IPS-15b (cell line): Measurements from ENCODE around the gene CALML3.

Source experiments
- H3K27me3 ChIP-seq: one replicate; pipeline ENCODE4 v1.6.1; 2013; ENCODE audit warnings: low read length; ENCODE audit not compliant: control insufficient read depth, insufficient read depth
- H3K36me3 ChIP-seq: one replicate; pipeline ENCODE4 v1.6.1; 2013; ENCODE audit warnings: low read length; ENCODE audit not compliant: control insufficient read depth, insufficient read depth
- H3K4me1 ChIP-seq: one replicate; pipeline ENCODE4 v1.6.1; 2013; ENCODE audit warnings: mild to moderate bottlenecking, low read length; ENCODE audit not compliant: control insufficient read depth, insufficient read depth
- H3K4me3 ChIP-seq: one replicate; pipeline ENCODE4 v1.5.1; 2013; ENCODE audit warnings: low read depth, low read length
- H3K9ac ChIP-seq: one replicate; pipeline ENCODE4 v1.6.1; 2013; ENCODE audit warnings: low read depth, mild to moderate bottlenecking, low read length
- H3K9me3 ChIP-seq: one replicate; pipeline ENCODE4 v1.6.1; 2013; ENCODE audit warnings: mild to moderate bottlenecking, low read length; ENCODE audit not compliant: control insufficient read depth, insufficient read depth

The CALML3 gene

DNA sequence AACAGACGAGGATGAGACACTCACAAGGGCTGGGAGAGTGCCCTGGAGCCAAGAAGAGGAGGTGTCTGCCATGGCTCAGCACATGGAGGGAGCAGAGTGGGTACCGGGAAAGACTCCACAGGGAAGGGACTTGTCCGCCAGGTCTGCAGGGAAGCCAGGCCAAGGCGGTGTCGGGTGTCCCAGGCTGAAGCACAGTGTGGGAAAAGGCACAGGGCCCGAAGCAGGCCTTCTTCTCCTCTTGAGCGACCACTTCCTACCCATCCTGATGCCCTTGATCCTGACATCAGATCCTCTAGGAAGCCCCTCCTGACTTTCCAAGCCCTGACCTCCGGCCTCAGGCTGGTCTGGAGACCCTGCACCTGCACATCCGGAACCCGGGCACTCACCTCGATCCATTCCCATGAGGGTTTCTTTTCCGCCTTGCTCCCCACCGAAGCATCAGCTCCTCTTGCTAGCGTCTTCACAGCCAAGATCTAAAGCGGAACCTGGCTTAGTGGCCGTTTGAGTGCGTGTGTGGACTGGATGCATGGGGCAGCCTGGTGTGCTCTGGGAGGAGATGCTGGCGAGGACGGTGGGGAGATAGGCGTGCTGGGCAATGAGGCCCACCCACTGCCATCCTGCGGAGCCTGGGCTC is 8.5 kb downstream of the CALML3 start:
- no peaks in the 10 kb centered on the region for H3K9me3 ChIP-seq
- H3K36me3 ChIP-seq: no peaks in the 10 kb centered on the region
- H3K4me3 ChIP-seq: no peak overlapping the region
- no peaks in the 10 kb centered on the region for H3K27me3 ChIP-seq
- no peaks in the 10 kb centered on the region for H3K4me1 ChIP-seq
- H3K9ac ChIP-seq: no peak overlapping the region

DNA sequence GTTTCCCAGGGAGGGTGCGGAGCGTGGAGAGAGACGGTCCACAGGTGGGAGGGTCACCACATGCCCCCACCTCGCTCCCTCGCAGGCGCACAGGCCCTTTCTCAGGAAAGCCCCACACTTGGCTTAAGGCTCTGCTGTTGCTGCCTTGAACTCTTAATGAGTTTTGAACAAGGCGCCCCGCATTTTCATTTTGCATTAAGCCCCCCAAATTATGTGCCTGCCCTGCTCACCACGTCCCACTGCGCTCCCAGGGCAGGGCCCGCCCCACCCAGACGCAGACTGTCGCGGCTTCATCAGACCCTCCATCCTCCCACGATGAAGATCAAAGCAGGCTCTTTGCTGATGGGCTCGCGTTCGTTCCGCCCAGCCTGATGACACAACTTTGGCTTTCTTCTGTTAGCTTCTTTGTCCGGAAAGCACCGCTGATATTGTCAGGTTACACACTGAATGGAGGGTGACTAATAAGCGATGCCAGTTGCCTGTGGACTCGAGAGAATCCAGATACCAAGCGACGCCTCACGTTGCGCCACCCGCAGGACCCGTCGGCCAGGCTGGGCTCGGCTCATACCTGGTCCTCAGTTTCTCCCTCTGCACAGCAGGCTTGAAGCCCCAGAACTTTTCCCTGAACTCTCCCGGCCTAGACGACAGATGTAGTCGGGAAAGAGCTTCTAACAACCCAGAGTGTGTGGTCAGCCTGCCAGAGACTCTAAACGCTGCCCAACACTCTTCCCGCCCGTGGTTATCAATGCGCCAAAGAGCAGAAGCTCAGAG is 9.5 kb downstream of the CALML3 start:
- Histone ChIP-seq H3K27me3 (no peaks in the 10 kb centered on the region), H3K36me3 (no peaks in the 10 kb centered on the region), H3K9me3 (no peaks in the 10 kb centered on the region), H3K9ac (no peak overlapping the region), H3K4me3 (no peak overlapping the region), H3K4me1 (no peaks in the 10 kb centered on the region)

DNA sequence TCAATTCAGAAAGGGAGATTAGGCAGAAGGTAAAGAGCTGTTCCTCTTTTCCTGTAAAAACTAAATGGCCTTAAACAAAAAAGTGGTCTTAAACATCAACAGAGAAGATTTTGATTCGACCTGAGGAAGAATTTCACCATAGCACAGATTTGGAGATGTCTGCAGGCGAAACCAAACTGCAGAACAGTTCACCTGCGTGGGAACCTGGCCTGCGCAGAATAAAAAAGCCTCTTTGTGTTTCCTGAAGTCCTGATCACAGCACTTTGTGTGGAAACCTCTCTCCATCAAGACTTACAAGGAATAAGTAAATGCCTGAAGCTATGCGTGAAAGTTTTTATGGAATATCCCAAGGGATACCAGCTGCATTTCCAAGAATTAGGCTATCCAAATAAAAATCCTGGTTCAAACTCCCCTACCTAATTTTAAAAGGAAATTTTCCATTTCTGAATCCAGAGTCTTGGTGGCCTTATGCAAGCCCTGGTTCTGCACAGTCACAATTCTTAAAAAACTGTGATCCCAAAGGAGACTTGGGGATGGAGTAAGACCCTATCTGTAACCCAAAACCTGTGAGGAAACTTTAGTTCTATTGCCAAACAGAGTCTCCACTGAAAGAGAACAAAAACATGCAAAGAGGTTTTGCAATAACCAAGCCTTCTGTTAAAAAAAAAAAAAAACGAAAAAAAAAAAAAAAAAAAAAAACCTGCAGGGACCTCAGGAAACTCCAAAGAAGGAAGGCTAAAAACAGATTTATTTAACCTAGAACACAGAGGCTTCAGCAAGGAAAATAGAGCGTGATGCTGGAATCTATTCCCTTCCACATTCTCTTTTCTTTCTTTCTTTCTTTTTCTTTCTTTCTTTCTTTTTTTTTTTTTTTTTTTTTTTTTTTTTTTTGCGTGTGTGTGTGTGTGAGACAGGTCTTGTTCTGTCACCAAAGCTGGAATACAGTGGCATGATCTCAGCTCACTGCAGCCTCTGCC is 10.4 kb downstream of the CALML3 start:
- H3K36me3 ChIP-seq: no peaks in the 10 kb centered on the region
- H3K9ac ChIP-seq: no peak overlapping the region
- no peaks in the 10 kb centered on the region for H3K27me3 ChIP-seq
- no peaks in the 10 kb centered on the region for H3K4me1 ChIP-seq
- no peak overlapping the region for H3K4me3 ChIP-seq
- no peaks in the 10 kb centered on the region for H3K9me3 ChIP-seq

DNA sequence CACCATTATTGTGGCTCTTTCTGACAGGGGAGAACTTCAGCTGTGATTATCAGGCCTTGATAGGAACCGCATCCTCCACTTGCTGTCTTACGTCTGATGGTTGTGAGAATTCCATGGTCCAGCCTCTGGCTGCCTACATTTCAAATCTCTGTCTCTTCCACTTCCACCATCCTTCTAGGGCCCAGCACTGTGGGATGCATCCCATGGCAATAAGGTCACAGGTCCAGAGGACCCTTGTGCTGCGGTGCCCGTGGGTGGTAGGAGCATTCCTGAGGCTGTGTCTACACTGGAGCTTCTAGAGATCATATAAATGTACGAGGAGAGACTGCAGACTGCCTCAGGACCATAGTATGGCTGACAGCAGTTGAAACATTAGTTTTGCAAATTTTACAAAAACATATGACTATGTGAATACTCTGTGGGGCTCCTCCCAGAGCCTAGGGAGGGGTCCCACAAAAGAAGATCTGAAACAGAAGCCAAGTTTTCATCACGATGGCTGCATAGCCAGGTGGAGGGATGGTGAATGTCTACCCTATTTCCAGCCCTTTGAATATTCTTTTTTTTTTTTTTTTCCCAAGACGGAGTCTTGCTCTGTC is 11.8 kb downstream of the CALML3 start:
- no peak overlapping the region for H3K9ac ChIP-seq
- H3K36me3 ChIP-seq: no peaks in the 10 kb centered on the region
- no peaks in the 10 kb centered on the region for H3K9me3 ChIP-seq
- no peaks in the 10 kb centered on the region for H3K4me1 ChIP-seq
- no peak overlapping the region for H3K4me3 ChIP-seq
- H3K27me3 ChIP-seq: no peaks in the 10 kb centered on the region

DNA sequence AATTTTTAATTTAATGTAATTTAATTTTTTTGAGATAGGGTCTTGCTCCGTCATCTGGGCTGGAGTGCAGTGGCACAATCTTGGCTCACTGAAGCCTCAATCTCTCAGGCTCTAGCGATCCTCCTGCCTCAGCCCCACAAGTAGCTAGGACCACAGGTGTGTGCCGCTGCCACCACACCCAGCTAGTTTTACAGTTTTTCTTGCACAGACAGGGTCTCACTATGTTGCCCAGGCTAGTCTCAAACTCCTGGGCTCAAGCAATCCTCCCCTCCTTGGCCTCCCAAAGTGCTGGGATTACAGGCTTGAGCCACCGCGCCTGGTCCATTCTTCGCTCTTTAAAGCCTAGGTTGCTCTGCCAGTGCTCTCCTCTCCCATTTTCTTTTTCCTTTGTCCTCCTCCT is 12.9 kb downstream of the CALML3 start:
- no peaks in the 10 kb centered on the region for H3K4me1 ChIP-seq
- no peaks in the 10 kb centered on the region for H3K36me3 ChIP-seq
- no peak overlapping the region for H3K9ac ChIP-seq
- no peaks in the 10 kb centered on the region for H3K27me3 ChIP-seq
- H3K4me3 ChIP-seq: no peak overlapping the region
- H3K9me3 ChIP-seq: no peaks in the 10 kb centered on the region

DNA sequence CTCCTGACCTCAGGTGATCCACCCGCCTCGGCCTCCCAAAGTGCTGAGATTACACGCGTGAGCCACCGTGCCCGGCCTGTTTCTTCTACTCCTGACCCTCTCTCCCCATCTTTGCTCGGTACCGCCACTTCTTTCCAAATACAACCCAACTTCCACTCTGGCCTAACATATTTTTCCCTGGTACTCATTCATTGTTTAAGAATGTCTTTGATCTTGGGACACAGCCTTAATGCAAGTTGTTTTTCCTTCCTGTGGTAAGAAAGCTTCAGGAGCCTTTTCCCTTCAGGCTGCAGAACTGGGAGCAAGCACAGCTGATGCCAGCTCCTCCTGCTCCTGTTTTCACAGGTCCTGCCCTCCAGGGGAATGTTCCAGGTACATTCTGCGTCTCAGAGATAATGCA is 13.7 kb downstream of the CALML3 start:
- H3K27me3 ChIP-seq: no peaks in the 10 kb centered on the region
- no peak overlapping the region for H3K9ac ChIP-seq
- no peaks in the 10 kb centered on the region for H3K4me1 ChIP-seq
- H3K9me3 ChIP-seq: no peaks in the 10 kb centered on the region
- no peak overlapping the region for H3K4me3 ChIP-seq
- no peaks in the 10 kb centered on the region for H3K36me3 ChIP-seq

DNA sequence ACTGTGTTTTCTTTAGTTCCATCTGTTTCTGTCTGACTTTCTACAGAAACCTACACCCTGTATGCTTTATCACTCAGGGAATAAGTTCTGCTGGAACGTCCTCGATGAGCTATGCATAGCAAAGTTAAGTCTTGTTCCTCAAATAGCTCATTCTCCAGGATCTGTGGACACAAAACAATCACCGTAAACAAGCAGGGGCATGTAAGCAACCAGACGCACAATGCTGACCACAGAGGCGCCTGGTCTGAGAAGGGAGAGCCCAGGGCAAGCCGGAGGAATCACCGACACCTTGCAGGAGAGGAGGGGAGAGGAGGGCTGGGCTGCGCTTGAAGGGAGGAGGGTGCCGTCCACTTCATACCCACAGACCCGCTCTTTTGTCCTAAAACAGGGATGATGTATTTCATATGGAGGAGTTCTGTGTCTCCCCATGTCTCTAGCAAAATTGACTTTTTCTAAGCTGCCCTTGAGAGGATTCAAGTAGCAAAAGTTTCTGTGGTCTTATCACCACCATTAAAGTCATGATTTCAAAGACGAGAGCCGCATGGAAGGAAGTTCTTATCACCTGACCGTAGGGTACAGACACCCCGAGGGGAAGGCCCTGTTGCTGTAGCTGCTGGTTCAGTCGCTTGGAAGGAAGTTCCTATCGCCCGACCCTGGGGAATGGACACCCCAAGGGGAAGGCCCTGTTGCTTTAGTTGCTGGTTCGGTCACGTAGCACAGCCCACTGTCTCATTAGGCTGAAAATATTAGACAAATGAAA is 14.3 kb downstream of the CALML3 start:
- Histone ChIP-seq H3K4me1 (no peaks in the 10 kb centered on the region), H3K4me3 (no peak overlapping the region), H3K27me3 (no peaks in the 10 kb centered on the region), H3K9me3 (no peaks in the 10 kb centered on the region), H3K36me3 (no peaks in the 10 kb centered on the region), H3K9ac (no peak overlapping the region)

DNA sequence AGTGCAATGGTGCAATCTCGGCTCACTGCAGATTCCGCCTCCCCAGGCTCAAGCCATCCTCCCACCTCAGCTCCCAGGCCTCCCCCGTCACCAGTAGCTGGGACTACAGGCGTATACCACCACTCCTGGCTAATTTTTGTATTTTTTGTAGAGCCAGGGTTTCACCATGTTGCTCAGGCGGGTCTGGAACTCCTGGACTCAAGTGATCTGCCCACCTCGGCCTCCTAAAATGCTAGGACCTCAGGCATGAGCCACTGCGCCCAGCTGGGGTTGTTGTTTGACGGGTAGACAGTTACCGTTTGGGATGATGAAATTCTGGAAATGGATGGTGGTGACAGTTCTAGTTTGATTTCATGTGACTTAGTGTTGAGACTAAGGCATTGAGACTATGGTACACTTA is 15.3 kb downstream of the CALML3 start:
- H3K9me3 ChIP-seq: no peaks in the 10 kb centered on the region
- H3K4me1 ChIP-seq: no peaks in the 10 kb centered on the region
- H3K4me3 ChIP-seq: no peak overlapping the region
- no peaks in the 10 kb centered on the region for H3K27me3 ChIP-seq
- H3K9ac ChIP-seq: no peak overlapping the region
- no peaks in the 10 kb centered on the region for H3K36me3 ChIP-seq

DNA sequence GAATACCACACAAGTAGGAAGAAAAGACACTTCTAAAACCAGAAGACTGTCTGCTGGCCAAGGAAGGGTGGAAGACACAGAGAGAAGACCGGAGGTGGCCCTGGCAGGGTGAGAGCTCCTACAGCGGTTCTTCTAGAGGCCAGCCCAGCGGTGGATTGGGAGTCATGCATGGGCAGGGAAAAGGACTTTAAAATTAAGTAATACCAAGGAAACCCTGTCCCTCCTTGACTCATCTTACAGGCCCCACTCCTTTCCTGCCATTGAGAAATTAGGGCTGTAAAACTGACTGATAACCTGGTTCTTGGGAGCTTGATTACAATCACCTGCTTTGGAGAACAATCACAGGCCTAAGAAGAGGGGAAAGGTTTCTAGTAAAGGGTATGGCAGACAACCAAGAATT is 16.1 kb downstream of the CALML3 start:
- H3K4me1 ChIP-seq: no peaks in the 10 kb centered on the region
- no peak overlapping the region for H3K9ac ChIP-seq
- no peaks in the 10 kb centered on the region for H3K27me3 ChIP-seq
- H3K4me3 ChIP-seq: no peak overlapping the region
- no peaks in the 10 kb centered on the region for H3K36me3 ChIP-seq
- no peaks in the 10 kb centered on the region for H3K9me3 ChIP-seq

DNA sequence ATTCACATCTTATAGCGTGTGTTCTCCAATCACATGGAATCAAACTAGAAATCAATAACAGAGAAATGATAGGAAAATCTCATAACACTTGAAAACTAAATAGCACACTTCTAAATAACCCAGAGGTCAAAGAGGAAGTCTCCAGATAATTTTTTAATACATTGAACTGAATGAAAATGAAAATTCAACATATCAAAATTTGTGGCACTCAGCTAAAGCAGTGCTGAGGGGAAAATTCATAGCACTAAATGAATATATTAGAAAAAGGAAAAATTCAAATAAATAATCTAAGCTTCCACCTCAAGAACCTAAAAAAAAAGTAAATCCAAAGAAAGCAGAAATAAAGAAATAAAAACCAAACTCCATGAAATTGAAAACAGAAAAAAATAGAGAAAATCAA is 17.3 kb downstream of the CALML3 start:
- Histone ChIP-seq H3K36me3 (no peaks in the 10 kb centered on the region), H3K27me3 (no peaks in the 10 kb centered on the region), H3K9ac (no peak overlapping the region), H3K4me1 (no peaks in the 10 kb centered on the region), H3K9me3 (no peaks in the 10 kb centered on the region), H3K4me3 (no peak overlapping the region)

DNA sequence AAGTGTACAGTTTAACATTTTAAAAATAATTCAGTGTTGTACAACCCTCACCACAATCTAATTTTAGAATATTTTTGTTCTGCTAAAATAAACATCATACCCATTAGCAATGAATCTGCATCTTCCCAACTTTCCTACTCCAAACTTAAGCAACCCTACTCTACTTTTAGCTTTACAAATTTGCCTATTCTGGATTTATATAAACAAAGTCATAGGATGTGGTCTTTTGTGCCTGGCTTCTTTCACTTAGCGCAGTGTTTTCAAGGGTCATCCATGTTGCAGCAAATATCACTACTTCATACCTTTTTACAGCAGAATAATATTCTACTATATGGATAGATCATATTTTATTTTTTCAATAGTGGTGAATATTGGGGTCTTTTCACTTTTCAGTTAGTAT is 18.9 kb downstream of the CALML3 start:
- Histone ChIP-seq H3K9ac (no peak overlapping the region), H3K27me3 (no peaks in the 10 kb centered on the region), H3K9me3 (no peaks in the 10 kb centered on the region), H3K4me1 (no peaks in the 10 kb centered on the region), H3K4me3 (no peak overlapping the region), H3K36me3 (no peaks in the 10 kb centered on the region)
